Astrocyte (in vitro differentiated cells and primary cell): ENCODE results near the gene MAP6.

Experiments used
- CTCF ChIP-seq: IDR thresholded peaks from 2 replicates; pipeline ENCODE4 v1.5.1; 2011; ENCODE audit warnings: low read depth, mild to moderate bottlenecking, inconsistent platforms, low read length, moderate library complexity; ENCODE audit not compliant: insufficient read depth
- EZH2 ChIP-seq: IDR thresholded peaks from 2 replicates; pipeline ENCODE4 v1.6.1; 2012; ENCODE audit warnings: mild to moderate bottlenecking, low read length, inconsistent platforms; ENCODE audit not compliant: insufficient read depth

DNA sequence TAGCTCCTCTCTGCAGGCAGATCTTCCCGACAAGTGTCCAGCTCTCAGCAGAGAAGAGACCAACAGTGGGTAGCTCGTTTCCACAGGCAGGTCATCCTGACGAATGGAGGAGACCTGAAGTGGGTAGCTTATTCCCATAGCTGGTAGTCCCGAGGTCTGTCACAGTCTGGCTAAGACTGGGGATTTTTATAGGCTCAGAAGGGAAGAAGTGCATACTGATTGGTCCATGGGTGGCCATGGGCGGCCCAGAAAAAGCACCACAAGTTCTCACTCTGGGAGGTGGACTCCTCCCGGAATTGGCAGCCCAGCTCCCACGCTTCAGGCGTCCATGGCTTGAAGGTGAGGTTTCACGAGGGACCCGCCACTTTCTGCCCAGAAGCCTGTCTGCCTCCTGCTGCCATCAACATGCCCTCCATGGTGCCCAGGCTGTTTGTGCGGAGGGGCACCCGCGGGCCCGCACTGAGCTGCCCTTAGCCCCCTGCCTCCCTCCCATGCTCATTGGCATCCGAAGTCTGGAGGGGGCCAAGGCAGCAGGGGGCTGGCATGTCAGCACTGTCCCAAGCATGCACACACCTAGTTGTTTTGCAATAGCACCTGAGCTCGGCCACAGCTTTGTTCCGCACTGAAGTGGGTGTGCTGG, 9.9 kb upstream of the MAP6 start:
- TF ChIP-seq CTCF (no peak), EZH2 (no peak)
